ENCODE measurements around the gene PRKCQ.

DNA sequence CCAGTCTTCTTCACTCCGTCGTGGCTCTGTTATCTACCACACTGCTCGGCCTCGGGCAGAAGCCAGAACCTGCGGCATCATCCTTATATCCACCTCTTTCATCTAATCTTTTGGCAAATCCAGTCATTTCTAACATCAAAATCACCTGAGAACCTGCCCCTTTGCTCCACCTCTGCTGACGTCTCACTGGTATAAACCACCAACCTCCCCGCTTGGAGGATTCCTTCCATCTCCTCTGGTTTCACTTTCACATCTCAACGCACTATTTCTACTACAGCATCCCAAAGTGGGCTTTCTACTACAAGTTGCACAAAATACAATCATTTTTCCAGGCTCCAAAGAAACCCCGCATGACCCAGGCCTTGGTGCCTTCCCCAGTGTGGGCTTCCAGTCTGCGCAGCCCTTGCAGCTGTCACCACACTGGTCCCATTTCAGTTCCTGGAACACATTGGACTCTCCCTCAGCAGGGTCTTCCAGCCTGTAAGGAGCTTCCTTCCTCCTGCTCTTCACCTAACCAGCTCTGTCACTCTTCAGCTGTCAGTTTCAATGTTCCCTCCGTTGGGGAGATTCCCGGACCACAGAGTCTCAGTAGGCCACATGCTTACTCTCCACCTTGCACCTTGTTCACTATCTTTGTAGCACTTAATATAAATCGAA is 85.0 kb downstream of the PRKCQ start:
- TF ChIP-seq, protein P1, sequence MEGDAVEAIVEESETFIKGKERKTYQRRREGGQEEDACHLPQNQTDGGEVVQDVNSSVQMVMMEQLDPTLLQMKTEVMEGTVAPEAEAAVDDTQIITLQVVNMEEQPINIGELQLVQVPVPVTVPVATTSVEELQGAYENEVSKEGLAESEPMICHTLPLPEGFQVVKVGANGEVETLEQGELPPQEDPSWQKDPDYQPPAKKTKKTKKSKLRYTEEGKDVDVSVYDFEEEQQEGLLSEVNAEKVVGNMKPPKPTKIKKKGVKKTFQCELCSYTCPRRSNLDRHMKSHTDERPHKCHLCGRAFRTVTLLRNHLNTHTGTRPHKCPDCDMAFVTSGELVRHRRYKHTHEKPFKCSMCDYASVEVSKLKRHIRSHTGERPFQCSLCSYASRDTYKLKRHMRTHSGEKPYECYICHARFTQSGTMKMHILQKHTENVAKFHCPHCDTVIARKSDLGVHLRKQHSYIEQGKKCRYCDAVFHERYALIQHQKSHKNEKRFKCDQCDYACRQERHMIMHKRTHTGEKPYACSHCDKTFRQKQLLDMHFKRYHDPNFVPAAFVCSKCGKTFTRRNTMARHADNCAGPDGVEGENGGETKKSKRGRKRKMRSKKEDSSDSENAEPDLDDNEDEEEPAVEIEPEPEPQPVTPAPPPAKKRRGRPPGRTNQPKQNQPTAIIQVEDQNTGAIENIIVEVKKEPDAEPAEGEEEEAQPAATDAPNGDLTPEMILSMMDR (IDR thresholded peaks at IDR 0.05), result no peak
- no peak for TF ChIP-seq POLR2A (IDR thresholded peaks at IDR 0.05)

Measured in breast epithelium (tissue), 3 donors.